Spleen (tissue), 11 donors: ENCODE measurements around the gene LSM3. TPM values are rescaled to one million over a fixed set of nuclear protein-coding genes. Genes with fewer than 3 reads are reported as not detected.

ENCODE experiments used
- DNase-seq: peaks from one replicate; pipeline ENCODE4 v3.0.0-alpha.2; 2020
- H3K27ac ChIP-seq, 8 donors: fragments of 200-600 bp; sonication (generic) in 7 of 8; 1 replicate in 4 of 8; 2 replicates in 4 of 8; pipeline versions ENCODE4 v1.5.0 to v1.8.0; 2016 to 2021; ENCODE audit warnings: inconsistent platforms in 4 of 8, mild to moderate bottlenecking in 4 of 8, moderate library complexity in 1 of 8
- H3K27me3 ChIP-seq, 7 donors: fragments of 200-600 bp; sonication (generic) in 6 of 7; replicated peaks in 1 of 7; 1 replicate in 4 of 7; 2 replicates in 3 of 7; pipeline versions ENCODE4 v1.5.0 to v1.8.0; 2016 to 2021; ENCODE audit warnings: inconsistent platforms in 3 of 7, mild to moderate bottlenecking in 1 of 7
- H3K36me3 ChIP-seq, 6 donors: fragments of 200-600 bp; sonication (generic) in 5 of 6; 1 replicate in 4 of 6; 2 replicates in 2 of 6; pipeline versions ENCODE4 v1.5.0 to v1.8.0; 2016 to 2021; ENCODE audit warnings: inconsistent platforms in 2 of 6
- H3K4me1 ChIP-seq, 6 donors: fragments of 200-600 bp; sonication (generic) in 5 of 6; 1 replicate in 3 of 6; 2 replicates in 3 of 6; pipeline versions ENCODE4 v1.5.0 to v1.8.0; 2016 to 2021; ENCODE audit warnings: inconsistent platforms in 3 of 6
- H3K4me3 ChIP-seq, 8 donors: fragments of 200-600 bp; sonication (generic) in 7 of 8; 1 replicate in 4 of 8; 2 replicates in 4 of 8; pipeline versions ENCODE4 v1.5.0 to v1.8.0; 2016 to 2021; ENCODE audit warnings: inconsistent platforms in 4 of 8, mild to moderate bottlenecking in 4 of 8, moderate library complexity in 2 of 8
- H3K9me3 ChIP-seq, 8 donors: fragments of 200-600 bp; sonication (generic) in 7 of 8; 1 replicate in 4 of 8; 2 replicates in 4 of 8; pipeline versions ENCODE4 v1.5.0 to v1.8.0; 2016 to 2021; ENCODE audit warnings: inconsistent platforms in 4 of 8
- POLR2A ChIP-seq, 3 donors: fragments of 450-650 bp; IDR thresholded peaks; one replicate each; pipeline ENCODE4 v1.5.1; 2017; ENCODE audit warnings: antibody characterized with exemption in 3 of 3, mild to moderate bottlenecking in 1 of 3
- POLR2AphosphoS5 ChIP-seq, 3 donors: sonication (generic); formaldehyde crosslinking; IDR thresholded peaks; one replicate each; pipeline ENCODE4 v1.5.1; 2017; ENCODE audit warnings: antibody characterized with exemption in 3 of 3
- WGBS, 5 donors: extraction: QIAGEN DNeasy Blood & Tissue Kit in 3 of 5; methylation state at CpG; one replicate each; pipeline versions ENCODE4 v1.1.5 to v1.1.7; 2013 to 2018; 5-methylcytosine and 5-hydroxymethylcytosine counted together
- intact Hi-C: fragments of 100-400 bp; cut with DNase I; formaldehyde crosslinking; loops from one replicate; pipeline ENCODE4 v1.15.0; 2023; ENCODE audit warnings: low total_unique reads
- polyA plus RNA-seq, 3 donors: library from polyadenylated mRNA; stranded (reverse); fragments of 200-250 nt; gene quantifications; one replicate each; pipeline ENCODE4 v1.2.1, GENCODE V29; 2013
- total RNA-seq, 7 donors: library from RNA; depleted of rRNA in 3 of 7; stranded (reverse); fragments of >200 nt in 3 of 7; fragmentation: NEBNext Ultra II Directional in 4 of 7; extraction: Animal tissue kit (Norgen Biotek cat#: 25700) in 4 of 7; gene quantifications; one replicate each; pipeline versions ENCODE4 v1.1.0 to v1.2.1, GENCODE V29; 2016 to 2021
- TF ChIP-seq, protein P1 (sequence below), 11 experiments: fragments of 200-600 bp in 7 of 11; fragments of 450-650 bp in 4 of 11; sonication (generic) in 4 of 11; IDR thresholded peaks in 8 of 11; conservative IDR thresholded peaks in 3 of 11; 1 replicate in 7 of 11; 2 replicates in 4 of 11; pipeline versions ENCODE4 v1.4.0 to v1.8.0; 2016 to 2021; ENCODE audit warnings: antibody characterized with exemption in 11 of 11, inconsistent platforms in 4 of 11, mild to moderate bottlenecking in 1 of 11
- donor health status: healthy with polysubstance abuse.
- donor health status: DM: no; HTN: no; CAD: no; lungs with moderate emphysema.
- donor health status: DM: no; HTN: no; CAD: no.
- donor health status: Bipolar disorder and iron deficiency.
- donor health status: healthy.
- donor health status: DM: no; HTN: no; CAD: no.
- donor health status: DM: yes; HTN: yes; CAD: no.

Gene LSM3
- total and polyA plus RNA-seq, 10 donors, result 7.5 to 15.8 (median 9.7) TPM

- Histone ChIP-seq H3K27me3 (no peaks in the 10 kb centered on the region), H3K9me3 (no peaks in the 10 kb centered on the region), H3K27ac (peak overlapping the region in 4 of 8 donors; percentile 19 to 54 (median 48)), H3K4me1 (peaks cover 12 to 32% (median 25%) of the 10 kb centered on the region in 6 donors), H3K36me3 (peaks cover 2 to 85% (median 72%) of the 10 kb centered on the region in 6 donors), H3K4me3 (no peak overlapping the region)
- intact Hi-C loops, result no loop called here
- no peak for DNase-seq
- 94 to 99% (median 97%) methylated on average over 10 to 12 of the region's 12 CpGs for WGBS, 5 donors
- TF ChIP-seq POLR2AphosphoS5 (IDR thresholded peaks at IDR 0.05) (peak in 1 of 3 donors; percentile 9), POLR2A (IDR thresholded peaks at IDR 0.05) (no peak)
Observed at GRCh38 chr3:14130707-14131106, 47.9 kb upstream of the LSM3 start.

DNA sequence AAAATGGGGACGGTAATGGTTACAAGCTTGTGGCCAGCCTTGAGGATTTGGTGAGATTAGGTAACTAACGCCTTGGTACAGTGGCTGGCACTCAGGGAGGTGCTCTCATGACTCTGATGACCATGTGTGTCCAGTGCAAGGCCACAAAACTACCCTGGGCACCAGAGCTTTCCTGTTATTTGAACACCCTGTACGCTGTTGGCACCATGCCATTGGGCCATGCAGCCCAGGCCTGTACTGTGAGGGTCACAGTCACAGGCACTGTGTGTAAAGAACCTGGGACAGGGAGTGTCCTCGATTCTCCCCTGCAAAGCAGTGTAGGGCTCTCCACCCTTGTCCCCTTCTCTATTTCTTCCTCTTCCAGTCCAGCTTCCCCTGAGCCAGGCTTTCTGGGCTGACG, 47.5 kb upstream of the LSM3 start:
- intact Hi-C loops, result no loop called here
- peak in 2 of 3 donors; percentile 58 to 62 for TF ChIP-seq POLR2AphosphoS5 (IDR thresholded peaks at IDR 0.05)
- TF ChIP-seq POLR2A (IDR thresholded peaks at IDR 0.05), result no peak
- TF ChIP-seq, protein P1, sequence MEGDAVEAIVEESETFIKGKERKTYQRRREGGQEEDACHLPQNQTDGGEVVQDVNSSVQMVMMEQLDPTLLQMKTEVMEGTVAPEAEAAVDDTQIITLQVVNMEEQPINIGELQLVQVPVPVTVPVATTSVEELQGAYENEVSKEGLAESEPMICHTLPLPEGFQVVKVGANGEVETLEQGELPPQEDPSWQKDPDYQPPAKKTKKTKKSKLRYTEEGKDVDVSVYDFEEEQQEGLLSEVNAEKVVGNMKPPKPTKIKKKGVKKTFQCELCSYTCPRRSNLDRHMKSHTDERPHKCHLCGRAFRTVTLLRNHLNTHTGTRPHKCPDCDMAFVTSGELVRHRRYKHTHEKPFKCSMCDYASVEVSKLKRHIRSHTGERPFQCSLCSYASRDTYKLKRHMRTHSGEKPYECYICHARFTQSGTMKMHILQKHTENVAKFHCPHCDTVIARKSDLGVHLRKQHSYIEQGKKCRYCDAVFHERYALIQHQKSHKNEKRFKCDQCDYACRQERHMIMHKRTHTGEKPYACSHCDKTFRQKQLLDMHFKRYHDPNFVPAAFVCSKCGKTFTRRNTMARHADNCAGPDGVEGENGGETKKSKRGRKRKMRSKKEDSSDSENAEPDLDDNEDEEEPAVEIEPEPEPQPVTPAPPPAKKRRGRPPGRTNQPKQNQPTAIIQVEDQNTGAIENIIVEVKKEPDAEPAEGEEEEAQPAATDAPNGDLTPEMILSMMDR (IDR thresholded peaks at IDR 0.05 in 8 of 11, conservative IDR thresholded peaks at IDR 0.05 in 3 of 11), result no peak
- Histone ChIP-seq H3K9me3 (no peaks in the 10 kb centered on the region), H3K27me3 (no peaks in the 10 kb centered on the region), H3K4me1 (peaks cover 7 to 28% (median 21%) of the 10 kb centered on the region in 6 donors), H3K36me3 (peaks cover 2 to 90% (median 76%) of the 10 kb centered on the region in 6 donors), H3K4me3 (no peak overlapping the region), H3K27ac (peak overlapping the region in 4 of 8 donors; percentile 19 to 54 (median 48))
- DNase-seq, result no peak
- 57 to 84% (median 71%) methylated on average over 5 of the region's 5 CpGs for WGBS, 5 donors

- H3K4me1 ChIP-seq, result peaks cover 0 to 18% (median 11%) of the 10 kb centered on the region in 6 donors
- no peak overlapping the region for H3K4me3 ChIP-seq
- intact Hi-C loops, result no loop called here
- H3K9me3 ChIP-seq, result no peaks in the 10 kb centered on the region
- no peak overlapping the region for H3K27ac ChIP-seq
- DNase-seq, result no peak
- 91 to 100% (median 96%) methylated on average over 3 to 8 of the region's 8 CpGs for WGBS, 5 donors
- TF ChIP-seq POLR2A (IDR thresholded peaks at IDR 0.05) (no peak), POLR2AphosphoS5 (IDR thresholded peaks at IDR 0.05) (no peak)
- TF ChIP-seq, protein P1 (IDR thresholded peaks at IDR 0.05 in 8 of 11, conservative IDR thresholded peaks at IDR 0.05 in 3 of 11), result no peak
- peaks cover 2 to 100% (median 78%) of the 10 kb centered on the region in 6 donors for H3K36me3 ChIP-seq
- H3K27me3 ChIP-seq, result no peaks in the 10 kb centered on the region
Observed at GRCh38 chr3:14132120-14132519, 46.5 kb upstream of the LSM3 start.

GRCh38 chr3:14132689-14133088, 45.9 kb upstream of the LSM3 start:
- TF ChIP-seq POLR2AphosphoS5 (IDR thresholded peaks at IDR 0.05), result no peak
- H3K9me3 ChIP-seq, result no peaks in the 10 kb centered on the region
- intact Hi-C loops, result no loop called here
- H3K27me3 ChIP-seq, result no peaks in the 10 kb centered on the region
- DNase-seq, result no peak
- H3K36me3 ChIP-seq, result peaks cover 2 to 100% (median 82%) of the 10 kb centered on the region in 6 donors
- 95 to 98% (median 97%) methylated on average over 5 to 6 of the region's 6 CpGs for WGBS, 5 donors
- H3K27ac ChIP-seq, result no peak overlapping the region
- H3K4me3 ChIP-seq, result no peak overlapping the region
- H3K4me1 ChIP-seq, result peaks cover 0 to 12% (median 6%) of the 10 kb centered on the region in 6 donors

DNA sequence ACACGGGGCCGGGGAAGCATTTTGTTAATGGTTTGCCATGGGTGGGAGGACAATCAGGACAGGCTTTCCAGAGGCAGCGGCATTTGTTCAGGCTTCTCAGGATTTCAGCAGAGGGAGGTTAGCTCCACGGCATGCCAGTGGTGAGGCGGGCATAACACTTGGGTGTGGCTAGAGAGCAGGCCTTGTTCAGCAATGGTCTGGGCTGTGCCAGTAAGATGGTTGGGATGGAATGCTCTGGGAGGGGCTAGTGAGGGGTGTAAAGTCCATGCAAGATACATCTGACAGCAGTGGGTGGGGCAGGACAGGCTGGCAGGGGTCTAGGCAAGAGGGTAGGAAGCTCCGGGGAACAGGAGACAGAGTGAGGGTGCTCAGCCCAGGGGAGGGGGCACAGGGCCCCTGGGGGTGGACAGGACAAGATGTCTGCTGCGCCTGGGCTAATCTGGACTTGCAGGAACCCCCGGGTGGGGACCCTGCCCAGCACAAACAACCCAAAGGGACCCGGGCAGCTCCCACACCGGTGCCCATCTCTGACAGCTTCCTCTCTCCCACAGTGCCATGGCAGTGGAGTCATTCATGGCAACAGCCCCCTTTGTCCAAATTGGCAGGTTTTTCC, 45.3 kb upstream of the LSM3 start:
- no peak for DNase-seq
- no peaks in the 10 kb centered on the region for H3K27me3 ChIP-seq
- no peaks in the 10 kb centered on the region for H3K9me3 ChIP-seq
- peaks cover 2 to 100% (median 85%) of the 10 kb centered on the region in 6 donors for H3K36me3 ChIP-seq
- H3K4me1 ChIP-seq, result peaks cover 0 to 6% (median 2%) of the 10 kb centered on the region in 6 donors
- no peak overlapping the region for H3K4me3 ChIP-seq
- intact Hi-C loops, result no loop called here
- TF ChIP-seq POLR2AphosphoS5 (IDR thresholded peaks at IDR 0.05), result peak in 1 of 3 donors; percentile 52
- TF ChIP-seq, protein P1 (IDR thresholded peaks at IDR 0.05 in 8 of 11, conservative IDR thresholded peaks at IDR 0.05 in 3 of 11), result no peak
- WGBS, 5 donors, result 94 to 98% (median 96%) methylated on average over 10 of the region's 10 CpGs
- H3K27ac ChIP-seq, result no peak overlapping the region
